DMS79 (cell line): ENCODE results near the gene KCNQ5.

Experiments used
- DNase-seq: peaks from one replicate; lab custom pipeline; 2025; lab: John Stamatoyannopoulos, UW

Gene KCNQ5

GRCh38 chr6:72742001-72742673, 120.3 kb downstream of the KCNQ5 start:
- no peak for DNase-seq

- DNase-seq, result no peak
Measured at GRCh38 chr6:72746276-72746675, 124.4 kb downstream of the KCNQ5 start.

- no peak for DNase-seq
Measured at GRCh38 chr6:72748759-72749158, 126.9 kb downstream of the KCNQ5 start.

- DNase-seq, result no peak
Measured at GRCh38 chr6:72755752-72756151, 133.9 kb downstream of the KCNQ5 start.

- no peak for DNase-seq
Measured at GRCh38 chr6:72757048-72757447, 135.2 kb downstream of the KCNQ5 start.

- DNase-seq, result no peak
Measured at GRCh38 chr6:72757926-72758325, 136.1 kb downstream of the KCNQ5 start.

DNA sequence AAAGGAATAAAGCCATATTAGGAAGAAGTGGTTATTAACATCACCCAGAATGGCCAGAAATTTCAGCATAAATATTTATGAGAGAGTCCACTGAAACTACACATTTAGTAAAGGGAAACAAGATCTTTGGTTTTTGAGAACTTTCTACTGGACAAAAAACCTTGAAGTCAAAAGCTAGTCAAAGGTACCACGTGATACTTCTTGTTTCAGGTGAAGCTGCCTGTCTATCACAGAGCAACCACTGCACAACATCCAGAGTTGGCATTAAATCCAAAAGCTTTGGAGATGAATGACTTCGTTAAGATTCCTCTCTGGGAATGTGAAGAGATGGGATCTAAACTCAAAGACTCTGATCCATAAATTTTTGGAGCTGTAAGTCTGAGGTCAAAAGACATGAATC, 137.0 kb downstream of the KCNQ5 start:
- no peak for DNase-seq

DNA sequence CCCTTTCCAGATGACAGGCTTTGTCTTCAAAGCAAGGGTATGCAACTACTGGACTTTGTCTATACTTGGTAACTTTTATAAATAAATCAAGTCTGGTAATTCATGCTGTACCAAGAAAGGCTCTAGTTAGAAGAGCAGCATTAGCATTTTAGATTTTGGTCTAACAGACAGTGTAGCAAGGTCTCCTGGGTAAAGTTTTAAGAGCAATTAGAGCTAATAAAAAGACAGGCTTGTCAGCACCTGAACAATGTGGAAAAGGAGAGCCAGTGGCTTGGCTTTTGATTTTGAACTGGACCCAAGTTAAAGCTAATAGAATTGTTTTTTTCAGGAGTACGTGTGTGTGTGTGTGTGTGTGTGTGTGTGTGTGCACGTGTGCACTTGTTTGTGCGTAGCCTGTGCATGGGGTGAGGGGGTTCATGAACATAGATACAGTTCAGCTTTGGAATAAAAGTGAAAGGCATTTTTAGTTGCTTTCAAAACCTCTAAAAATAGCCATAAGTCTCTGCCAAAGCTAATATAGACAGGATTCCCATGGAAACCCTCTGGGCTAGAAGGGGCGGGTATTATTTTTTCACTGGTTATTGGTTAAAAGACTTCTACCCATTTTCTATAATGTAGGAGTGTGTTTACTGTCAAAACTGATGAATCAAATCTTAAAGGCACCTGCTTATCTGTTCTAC, 138.4 kb downstream of the KCNQ5 start:
- no peak for DNase-seq

DNA sequence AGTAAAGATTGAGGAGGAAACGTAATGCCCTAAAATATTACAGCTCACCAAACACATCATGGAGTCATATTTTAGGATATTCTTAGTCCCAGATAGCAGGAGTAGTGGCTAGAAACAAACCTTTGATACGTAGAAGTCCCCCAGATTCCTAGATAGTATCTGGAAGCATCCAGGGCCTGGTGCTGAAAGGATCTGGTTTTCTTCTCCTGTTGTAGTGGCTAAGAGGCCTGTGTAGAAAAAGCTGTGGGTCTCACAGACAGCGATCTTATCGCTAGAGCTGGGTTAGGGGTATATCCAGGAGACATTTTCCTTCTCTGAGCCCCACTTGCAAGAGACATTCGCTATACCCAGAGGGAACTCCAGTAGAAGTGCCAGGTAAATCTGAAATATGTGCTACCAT, 139.9 kb downstream of the KCNQ5 start:
- DNase-seq, result no peak

DNA sequence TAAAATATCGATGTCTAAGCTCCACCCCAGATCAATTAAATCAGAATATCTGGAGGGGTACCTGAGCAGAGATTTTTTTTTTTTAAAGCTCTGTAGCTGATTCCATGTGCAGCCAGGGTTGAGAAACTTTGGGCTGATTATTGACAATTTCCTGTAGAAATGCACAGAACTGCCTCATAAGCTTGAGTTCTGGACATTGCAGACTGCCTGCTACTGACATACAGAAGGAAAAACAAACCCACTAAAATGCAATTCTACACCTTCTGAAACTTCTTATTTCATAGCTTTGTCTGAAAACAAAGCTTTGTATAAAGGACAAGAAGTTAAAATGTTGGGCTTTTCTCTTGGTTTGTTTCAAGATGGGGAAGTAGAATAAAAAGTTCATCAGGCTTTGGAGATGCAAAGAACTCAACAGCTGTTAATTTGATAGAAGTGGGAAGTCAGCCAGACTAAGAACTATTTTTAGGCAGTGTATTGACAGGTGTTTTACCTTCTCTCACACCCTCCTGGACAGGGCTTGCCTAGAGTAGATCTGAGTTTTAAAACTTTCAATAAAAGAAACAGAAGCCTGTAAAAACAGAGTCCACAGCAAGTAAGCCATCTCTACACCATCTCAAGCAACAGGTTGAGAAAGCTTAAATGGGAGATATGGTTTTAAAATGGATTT, 147.7 kb downstream of the KCNQ5 start:
- DNase-seq, result no peak

GRCh38 chr6:72770959-72771358, 149.1 kb downstream of the KCNQ5 start:
- no peak for DNase-seq

- DNase-seq, result no peak
Measured at GRCh38 chr6:72776456-72776855, 154.6 kb downstream of the KCNQ5 start.

DNA sequence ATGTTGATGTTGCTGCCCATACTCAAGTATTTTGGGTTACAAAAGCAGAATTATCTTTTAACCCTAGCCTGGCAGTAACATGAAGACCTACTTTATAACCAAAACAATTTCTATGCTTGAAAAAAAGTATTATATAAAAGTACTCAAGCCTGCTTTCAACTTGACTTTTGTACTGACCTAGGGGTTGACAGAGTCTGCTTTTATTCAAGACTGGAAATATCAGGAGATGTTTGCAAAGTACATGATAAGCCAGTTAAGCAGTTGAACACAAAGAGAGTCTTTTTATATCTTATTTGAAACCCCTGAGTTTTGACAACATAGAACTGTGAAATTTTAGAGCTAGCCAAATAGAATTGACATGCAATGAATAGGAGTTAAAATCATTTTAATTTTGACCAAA, 159.8 kb downstream of the KCNQ5 start:
- no peak for DNase-seq

- DNase-seq, result no peak
Measured at GRCh38 chr6:72783035-72783434, 161.2 kb downstream of the KCNQ5 start.

- DNase-seq, result no peak
Measured at GRCh38 chr6:72783666-72784065, 161.8 kb downstream of the KCNQ5 start.

DNA sequence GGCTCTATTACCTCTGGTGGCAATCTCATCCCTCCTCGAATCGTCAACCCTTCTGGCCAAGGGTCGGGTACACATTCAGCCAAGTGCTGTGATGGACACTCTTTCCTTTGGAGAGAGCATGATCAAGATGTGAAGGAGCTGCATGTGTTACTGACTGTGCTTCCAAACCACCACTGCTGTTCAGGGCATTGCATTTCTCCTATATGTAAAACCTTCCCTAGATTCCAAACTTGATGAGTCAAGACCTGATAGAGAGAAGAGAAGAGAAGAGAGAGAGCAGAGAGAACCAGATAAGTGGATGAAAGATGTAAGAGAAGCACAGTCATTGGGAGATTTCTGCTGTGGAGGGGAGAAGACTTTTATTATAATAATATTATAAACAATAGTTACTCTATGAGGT, 162.2 kb downstream of the KCNQ5 start:
- no peak for DNase-seq

DNA sequence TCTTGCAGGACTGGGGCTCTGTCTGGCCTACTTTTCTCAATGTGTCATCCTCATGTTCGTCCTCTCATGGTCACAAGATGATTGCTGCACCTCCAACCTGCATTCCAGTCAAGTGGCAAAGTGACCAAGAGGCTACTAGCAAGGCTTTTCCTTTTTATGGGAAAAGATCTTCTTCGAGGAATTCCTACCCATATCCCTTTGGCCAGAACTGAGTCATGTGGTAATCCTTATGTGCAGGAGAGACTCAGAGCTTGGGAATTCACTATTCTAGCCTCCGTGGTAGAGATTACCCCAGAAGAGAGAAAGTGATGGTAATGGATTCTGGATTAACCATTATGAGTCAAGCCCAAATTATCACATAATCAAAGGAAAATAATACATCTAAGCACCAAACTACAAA, 162.7 kb downstream of the KCNQ5 start:
- no peak for DNase-seq

DNA sequence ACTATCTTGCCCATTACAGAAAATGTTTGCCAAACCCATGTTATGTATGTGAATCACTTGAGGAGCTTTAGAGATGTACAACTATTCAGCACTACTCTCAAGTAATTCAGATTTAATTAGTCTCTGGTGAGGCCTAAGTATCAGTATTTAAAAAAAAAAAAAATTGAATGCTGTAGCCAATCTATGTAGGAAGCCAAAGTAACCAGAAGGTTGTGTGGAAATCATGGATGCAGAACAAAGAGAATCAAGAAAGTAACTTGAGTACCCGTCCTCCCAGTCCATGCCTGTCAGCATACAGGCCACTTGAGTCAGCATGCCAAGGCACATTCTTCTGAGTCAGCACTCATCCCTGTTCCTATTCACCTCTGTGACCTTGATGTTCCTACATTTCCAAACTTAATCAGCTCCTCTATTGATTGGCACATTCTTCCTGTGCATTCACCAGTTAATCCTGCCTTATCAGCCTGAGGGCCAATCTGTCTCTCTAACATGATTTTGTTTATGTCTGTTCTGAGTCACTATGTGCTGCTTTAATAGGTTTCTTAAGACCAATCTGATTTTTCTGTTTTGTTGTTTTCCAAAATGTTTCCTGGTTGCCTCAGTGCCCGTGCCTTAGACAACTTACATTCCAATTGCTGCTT, 165.6 kb downstream of the KCNQ5 start:
- DNase-seq, result no peak

DNA sequence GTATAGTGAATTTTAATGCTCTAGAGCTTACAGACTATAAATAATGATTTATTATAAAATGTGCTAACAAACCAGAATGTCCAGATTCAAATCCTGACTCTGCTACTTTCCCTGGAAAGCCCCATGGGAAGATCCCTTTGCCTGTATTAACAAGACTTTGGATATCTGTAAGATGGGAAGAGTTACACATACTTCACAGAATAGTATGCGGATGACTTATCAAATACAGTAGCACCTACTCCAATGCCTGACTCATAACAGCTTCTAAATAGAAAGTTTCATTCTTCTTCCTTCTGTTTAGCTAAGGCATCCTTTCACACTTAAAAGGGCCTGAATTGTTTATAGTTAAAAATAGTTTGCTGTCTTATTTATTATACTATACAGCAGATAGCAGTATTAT, 166.3 kb downstream of the KCNQ5 start:
- no peak for DNase-seq

GRCh38 chr6:72789145-72789544, 167.3 kb downstream of the KCNQ5 start:
- no peak for DNase-seq

- no peak for DNase-seq
Measured at GRCh38 chr6:72792692-72793091, 170.8 kb downstream of the KCNQ5 start.

GRCh38 chr6:72793641-72794395, 172.0 kb downstream of the KCNQ5 start:
- DNase-seq, result no peak
